PC-9 (cell line): ENCODE results near the gene ETV3L. TPM values are rescaled to one million over a fixed set of nuclear protein-coding genes. Genes with fewer than 3 reads are reported as not detected.

ENCODE experiments used
- BruUV-seq: library from RNA; stranded (reverse); fragments of 400-500 nt; replicated peaks from 2 replicates; lab custom pipeline; 2021; lab: Mats Ljungman, UMichigan
- CTCF ChIA-PET: fragments of 300-600 bp; sonication (Branson Sonifier 250); formaldehyde crosslinking; loops from one replicate; lab custom pipeline; 2022; ENCODE audit warnings: antibody characterized with exemption; lab: Charles Lee
- POLR2A ChIA-PET: fragments of 300-600 bp; sonication (Branson Sonifier 250); formaldehyde crosslinking; loops from one replicate; lab custom pipeline; 2022; ENCODE audit warnings: antibody characterized with exemption; ENCODE audit not compliant: unreplicated experiment; lab: Charles Lee
- DNase-seq, 2 experiments: peaks; one replicate each; pipeline versions ENCODE4 v3.0.0 to v3.0.0-alpha.2; 2015 to 2022; ENCODE audit warnings: mixed read lengths in 1 of 2
- H2AFZ ChIP-seq: fragments of 200-600 bp; sonication (generic); 2 replicates; pipeline ENCODE4 v1.8.1; 2017; ENCODE audit warnings: antibody characterized with exemption
- H3F3A ChIP-seq: fragments of 200-600 bp; sonication (generic); 2 replicates; pipeline ENCODE4 v1.8.1; 2017; ENCODE audit warnings: antibody characterized with exemption, mild to moderate bottlenecking, low read depth; ENCODE audit not compliant: insufficient read depth
- H3K27ac ChIP-seq: fragments of 200-600 bp; sonication (generic); 2 replicates; pipeline ENCODE4 v1.6.1; 2016; ENCODE audit warnings: mixed run types
- H3K27me3 ChIP-seq: fragments of 200-600 bp; sonication (generic); 2 replicates; pipeline ENCODE4 v1.6.1; 2016; ENCODE audit warnings: low read depth, mixed run types; ENCODE audit not compliant: insufficient read depth
- H3K36me3 ChIP-seq: fragments of 200-600 bp; sonication (generic); 2 replicates; pipeline ENCODE4 v1.6.1; 2016; ENCODE audit warnings: low read depth, mixed run types
- H3K4me1 ChIP-seq: fragments of 200-600 bp; sonication (generic); replicated peaks from 2 replicates; pipeline ENCODE4 v1.6.1; 2016; ENCODE audit warnings: mixed run types; ENCODE audit not compliant: insufficient read depth
- H3K4me2 ChIP-seq: fragments of 200-600 bp; sonication (generic); 2 replicates; pipeline ENCODE4 v1.6.1; 2017; ENCODE audit warnings: mixed run types
- H3K4me3 ChIP-seq: fragments of 200-600 bp; sonication (generic); 2 replicates; pipeline ENCODE4 v1.6.1; 2016; ENCODE audit warnings: mixed run types
- H3K79me2 ChIP-seq: fragments of 200-600 bp; sonication (generic); 2 replicates; pipeline ENCODE4 v1.6.1; 2017; ENCODE audit warnings: low read depth, mixed run types
- H3K9me2 ChIP-seq: fragments of 200-600 bp; sonication (generic); 2 replicates; pipeline ENCODE4 v1.8.1; 2017; ENCODE audit warnings: mild to moderate bottlenecking; ENCODE audit not compliant: insufficient read depth
- H3K9me3 ChIP-seq: fragments of 200-600 bp; sonication (generic); 2 replicates; pipeline ENCODE4 v1.8.1; 2016; ENCODE audit warnings: low read depth; ENCODE audit not compliant: insufficient read depth
- H4K20me1 ChIP-seq: fragments of 200-600 bp; sonication (generic); 2 replicates; pipeline ENCODE4 v1.8.1; 2017; ENCODE audit not compliant: insufficient read depth
- EZH2 ChIP-seq: fragments of 200-600 bp; sonication (generic); IDR thresholded peaks from 2 replicates; pipeline ENCODE4 v1.8.0; 2017; ENCODE audit warnings: antibody characterized with exemption, low read depth
- intact Hi-C: fragments of 100-400 bp; cut with micrococcal nuclease; formaldehyde crosslinking; loops from one replicate; pipeline ENCODE4 v1.10.0; 2022; ENCODE audit not compliant: unreplicated experiment
- total RNA-seq: library from RNA; stranded (reverse); gene quantifications from 2 replicates; pipeline ENCODE4 v1.2.3, GENCODE V29; 2021
- TF ChIP-seq, protein P1 (sequence below): fragments of 200-600 bp; sonication (generic); conservative IDR thresholded peaks from 2 replicates; pipeline ENCODE4 v1.6.1; 2017; ENCODE audit warnings: mixed run types, antibody characterized with exemption, mild to moderate bottlenecking, moderate library complexity

ETV3L gene
- total RNA-seq, 1 experiment from 2014 or later, result not detected

- Histone ChIP-seq H3K27ac (no peak overlapping the region), H3K9me2 (no peaks in the 10 kb centered on the region), H3K27me3 (no peaks in the 10 kb centered on the region), H3K4me3 (no peak overlapping the region), H2AFZ (no peak overlapping the region), H3K36me3 (no peaks in the 10 kb centered on the region), H3F3A (no peaks in the 10 kb centered on the region), H3K4me2 (no peak overlapping the region), H4K20me1 (no peaks in the 10 kb centered on the region), H3K79me2 (no peaks in the 10 kb centered on the region), H3K4me1 (no peaks in the 10 kb centered on the region), H3K9me3 (no peaks in the 10 kb centered on the region)
- no peak for DNase-seq
- BruUV-seq, result no TSS peak
- intact Hi-C loops, result no loop called here
- CTCF ChIA-PET, result no interaction called here
- TF ChIP-seq EZH2, result no peak
- TF ChIP-seq, protein P1, sequence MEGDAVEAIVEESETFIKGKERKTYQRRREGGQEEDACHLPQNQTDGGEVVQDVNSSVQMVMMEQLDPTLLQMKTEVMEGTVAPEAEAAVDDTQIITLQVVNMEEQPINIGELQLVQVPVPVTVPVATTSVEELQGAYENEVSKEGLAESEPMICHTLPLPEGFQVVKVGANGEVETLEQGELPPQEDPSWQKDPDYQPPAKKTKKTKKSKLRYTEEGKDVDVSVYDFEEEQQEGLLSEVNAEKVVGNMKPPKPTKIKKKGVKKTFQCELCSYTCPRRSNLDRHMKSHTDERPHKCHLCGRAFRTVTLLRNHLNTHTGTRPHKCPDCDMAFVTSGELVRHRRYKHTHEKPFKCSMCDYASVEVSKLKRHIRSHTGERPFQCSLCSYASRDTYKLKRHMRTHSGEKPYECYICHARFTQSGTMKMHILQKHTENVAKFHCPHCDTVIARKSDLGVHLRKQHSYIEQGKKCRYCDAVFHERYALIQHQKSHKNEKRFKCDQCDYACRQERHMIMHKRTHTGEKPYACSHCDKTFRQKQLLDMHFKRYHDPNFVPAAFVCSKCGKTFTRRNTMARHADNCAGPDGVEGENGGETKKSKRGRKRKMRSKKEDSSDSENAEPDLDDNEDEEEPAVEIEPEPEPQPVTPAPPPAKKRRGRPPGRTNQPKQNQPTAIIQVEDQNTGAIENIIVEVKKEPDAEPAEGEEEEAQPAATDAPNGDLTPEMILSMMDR, result no peak
- POLR2A ChIA-PET, result no interaction called here
Measured at GRCh38 chr1:157095091-157095490, 4.5 kb downstream of the ETV3L start.

GRCh38 chr1:157092831-157093230 lies 6.8 kb downstream of the ETV3L start:
- no peaks in the 10 kb centered on the region for H3K9me3 ChIP-seq
- intact Hi-C loops, result loop anchor here (5.0 kb wide), 1 partner anchor 591 kb away; the partner anchor contains the start of gene MEF2D
- BruUV-seq, result no TSS peak
- H3K36me3 ChIP-seq, result no peaks in the 10 kb centered on the region
- CTCF ChIA-PET, result interaction anchor here (0.6 kb wide), 2 partner anchors 57 to 402 kb away, joined by 3 read pairs; no protein-coding TSS in a partner anchor
- no peaks in the 10 kb centered on the region for H4K20me1 ChIP-seq
- no peak overlapping the region for H3K4me3 ChIP-seq
- H3K27ac ChIP-seq, result no peak overlapping the region
- DNase-seq, result no peak
- POLR2A ChIA-PET, result no interaction called here
- no peak for TF ChIP-seq EZH2
- TF ChIP-seq, protein P1, result no peak
- H2AFZ ChIP-seq, result no peak overlapping the region
- no peak overlapping the region for H3K4me2 ChIP-seq
- 0 out of 2 replicates have a peak, but pooled peaks cover 4% of the 10 kb centered on the region for H3K4me1 ChIP-seq
- H3F3A ChIP-seq, result no peaks in the 10 kb centered on the region
- H3K9me2 ChIP-seq, result no peaks in the 10 kb centered on the region
- H3K27me3 ChIP-seq, result no peaks in the 10 kb centered on the region
- H3K79me2 ChIP-seq, result no peaks in the 10 kb centered on the region

DNA sequence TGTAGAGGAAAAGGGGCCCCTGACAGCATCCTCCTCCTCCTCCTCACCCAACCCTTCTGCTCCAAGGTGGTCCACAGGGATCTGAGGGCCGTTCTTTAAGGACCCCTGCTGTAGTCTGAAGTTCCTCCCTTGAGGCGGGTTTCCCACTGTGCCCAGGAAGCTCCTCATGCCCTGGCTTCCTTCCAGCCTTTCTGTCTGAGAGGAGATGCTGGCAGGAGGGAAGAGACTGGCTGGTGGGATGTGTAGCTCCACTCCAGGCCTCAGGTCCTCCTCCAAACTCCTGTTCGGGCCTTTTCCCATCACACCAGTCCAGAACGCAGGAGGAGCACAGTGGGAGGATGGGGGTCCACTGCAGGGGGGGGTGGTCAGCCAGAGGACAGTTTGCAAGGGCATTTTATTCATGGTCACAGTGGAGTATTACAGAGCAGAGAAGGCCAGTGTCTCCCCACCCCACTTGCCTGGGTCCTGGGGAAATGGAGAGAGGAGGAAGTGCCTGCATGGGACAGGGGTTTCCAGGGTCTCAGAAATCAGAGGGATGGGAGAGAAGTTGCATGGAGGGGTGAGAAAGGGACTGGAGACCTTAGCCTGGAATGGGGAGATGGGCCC lies 7.8 kb downstream of the ETV3L start:
- H3F3A ChIP-seq, result no peaks in the 10 kb centered on the region
- no peaks in the 10 kb centered on the region for H3K9me3 ChIP-seq
- POLR2A ChIA-PET, result no interaction called here
- intact Hi-C loops, result loop anchor here (5.0 kb wide), 1 partner anchor 589 kb away; the partner anchor contains the start of gene MEF2D
- H3K4me2 ChIP-seq, result no peak overlapping the region
- no peaks in the 10 kb centered on the region for H3K9me2 ChIP-seq
- H4K20me1 ChIP-seq, result no peaks in the 10 kb centered on the region
- DNase-seq, result no peak
- no peak overlapping the region for H3K4me3 ChIP-seq
- TF ChIP-seq EZH2, result no peak
- TF ChIP-seq, protein P1, result no peak
- H3K79me2 ChIP-seq, result no peaks in the 10 kb centered on the region
- no peaks in the 10 kb centered on the region for H3K27me3 ChIP-seq
- no peaks in the 10 kb centered on the region for H3K36me3 ChIP-seq
- 0 out of 2 replicates have a peak, but pooled peaks cover 7% of the 10 kb centered on the region for H3K4me1 ChIP-seq
- no TSS peak for BruUV-seq
- no peak overlapping the region for H3K27ac ChIP-seq
- CTCF ChIA-PET, result no interaction called here
- H2AFZ ChIP-seq, result no peak overlapping the region
